ENCODE measurements around the gene UBFD1.

The UBFD1 gene

DNA sequence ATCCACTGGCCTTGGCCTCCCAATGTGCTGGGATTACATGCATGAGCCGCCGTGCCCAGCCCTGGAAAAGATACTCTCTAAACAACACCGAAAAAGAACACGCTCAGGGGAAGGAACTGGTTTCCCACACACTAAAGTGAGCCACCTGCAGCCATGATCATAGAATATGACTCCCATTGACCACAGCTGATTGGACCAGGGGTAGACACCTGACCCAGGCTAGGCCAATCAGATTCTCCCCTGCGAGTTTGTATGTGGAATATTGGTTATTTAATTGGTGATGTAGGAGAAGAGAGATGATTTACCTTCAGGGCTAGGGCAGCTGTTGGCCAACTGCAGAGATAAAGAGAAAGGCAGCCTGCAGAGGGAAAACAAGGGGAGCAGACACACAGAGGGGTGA is 38.2 kb upstream of the UBFD1 start:
- CTCF ChIA-PET: no interaction called here
- no peak overlapping the region for H3K27ac Mint-ChIP-seq
- H3K4me1 Mint-ChIP-seq: peaks cover 40% of the 10 kb centered on the region
- H3K27me3 Mint-ChIP-seq: no peaks in the 10 kb centered on the region
- DNase-seq: no peak
- H3K36me3 Mint-ChIP-seq: peaks cover 25% of the 10 kb centered on the region
- H3K9me3 Mint-ChIP-seq: no peaks in the 10 kb centered on the region
- no peak overlapping the region for H3K4me3 Mint-ChIP-seq

- Mint-ChIP-seq H3K27ac (no peak overlapping the region), H3K9me3 (no peaks in the 10 kb centered on the region), H3K36me3 (peaks cover 34% of the 10 kb centered on the region), H3K4me1 (peaks cover 28% of the 10 kb centered on the region), H3K4me3 (no peak overlapping the region), H3K27me3 (no peaks in the 10 kb centered on the region)
- no peak for DNase-seq
- CTCF ChIA-PET: no interaction called here
These were observed 37.0 kb upstream of the UBFD1 start for GRCh38 chr16:23520500-23520899.

DNA sequence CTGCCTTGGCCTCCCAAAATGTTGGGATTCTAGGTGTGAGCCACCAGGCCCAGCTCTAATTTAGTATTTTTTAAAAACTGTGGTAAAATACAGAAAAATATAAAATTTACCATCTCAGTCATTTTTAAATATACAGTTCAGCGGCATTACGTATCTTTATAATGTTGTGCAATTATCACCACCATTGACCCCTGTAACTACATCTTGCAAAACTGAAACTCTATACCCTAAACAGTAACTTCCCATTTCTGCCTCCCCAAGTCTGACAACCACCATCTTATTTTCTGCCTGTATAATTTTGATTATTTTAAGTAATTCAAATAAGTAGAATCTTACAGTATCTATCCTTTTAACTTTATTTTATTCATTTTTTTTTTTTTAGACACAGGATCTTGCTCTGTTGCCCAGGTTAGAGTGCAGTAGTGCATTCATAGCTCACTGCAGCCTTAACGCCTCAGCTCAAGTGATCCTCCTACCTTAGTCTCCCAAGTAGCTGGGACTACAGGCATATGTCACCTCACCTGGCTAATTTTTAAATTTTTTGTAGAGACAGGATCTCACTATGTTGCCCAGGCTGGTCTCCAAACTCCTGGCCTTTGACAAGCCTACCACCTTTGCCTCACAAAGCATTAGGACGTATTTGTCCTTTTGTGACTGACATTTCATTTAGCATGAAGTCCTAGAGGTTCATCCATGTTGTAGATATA is 36.3 kb upstream of the UBFD1 start:
- Mint-ChIP-seq H3K4me1 (peaks cover 21% of the 10 kb centered on the region), H3K36me3 (peaks cover 33% of the 10 kb centered on the region), H3K9me3 (no peaks in the 10 kb centered on the region), H3K4me3 (no peak overlapping the region), H3K27me3 (no peaks in the 10 kb centered on the region), H3K27ac (no peak overlapping the region)
- DNase-seq: no peak
- CTCF ChIA-PET: no interaction called here

- H3K27ac Mint-ChIP-seq: no peak overlapping the region
- DNase-seq: no peak
- H3K27me3 Mint-ChIP-seq: no peaks in the 10 kb centered on the region
- CTCF ChIA-PET: no interaction called here
- H3K36me3 Mint-ChIP-seq: peaks cover 32% of the 10 kb centered on the region
- no peaks in the 10 kb centered on the region for H3K9me3 Mint-ChIP-seq
- no peak overlapping the region for H3K4me3 Mint-ChIP-seq
- H3K4me1 Mint-ChIP-seq: peaks cover 13% of the 10 kb centered on the region
These were observed 35.6 kb upstream of the UBFD1 start for GRCh38 chr16:23521965-23522364.

DNA sequence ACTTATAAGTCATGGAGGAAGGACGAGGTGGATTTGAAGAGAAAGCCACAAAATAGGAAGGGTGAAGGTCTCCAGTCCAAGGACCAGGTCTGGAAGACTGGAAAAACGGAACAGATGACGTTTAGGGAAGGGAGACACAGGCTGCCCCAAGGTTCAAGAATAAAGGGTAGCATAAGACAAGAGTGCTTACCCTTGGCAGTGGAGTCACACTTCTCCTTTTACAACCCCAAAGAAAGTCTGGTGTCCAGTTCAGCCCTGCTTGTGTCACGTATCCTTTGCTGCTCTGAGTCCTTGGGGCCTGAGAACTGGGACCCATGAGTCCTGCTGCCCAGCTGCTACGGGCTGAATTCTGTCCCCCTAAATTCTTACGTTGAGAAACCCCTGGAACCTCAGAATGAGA is 34.2 kb upstream of the UBFD1 start:
- H3K4me3 Mint-ChIP-seq: no peak overlapping the region
- H3K36me3 Mint-ChIP-seq: peaks cover 32% of the 10 kb centered on the region
- peaks cover 6% of the 10 kb centered on the region for H3K4me1 Mint-ChIP-seq
- no peak for DNase-seq
- no peaks in the 10 kb centered on the region for H3K9me3 Mint-ChIP-seq
- CTCF ChIA-PET: no interaction called here
- H3K27me3 Mint-ChIP-seq: no peaks in the 10 kb centered on the region
- no peak overlapping the region for H3K27ac Mint-ChIP-seq

- peaks cover 3% of the 10 kb centered on the region for H3K4me1 Mint-ChIP-seq
- H3K27me3 Mint-ChIP-seq: no peaks in the 10 kb centered on the region
- CTCF ChIA-PET: no interaction called here
- DNase-seq: no peak
- H3K9me3 Mint-ChIP-seq: no peaks in the 10 kb centered on the region
- peaks cover 32% of the 10 kb centered on the region for H3K36me3 Mint-ChIP-seq
- no peak overlapping the region for H3K27ac Mint-ChIP-seq
- H3K4me3 Mint-ChIP-seq: no peak overlapping the region
These were observed 33.6 kb upstream of the UBFD1 start for GRCh38 chr16:23523876-23524385.

GRCh38 chr16:23524886-23525285 is 32.6 kb upstream of the UBFD1 start:
- no peaks in the 10 kb centered on the region for H3K9me3 Mint-ChIP-seq
- H3K4me1 Mint-ChIP-seq: peaks cover 3% of the 10 kb centered on the region
- no peak for DNase-seq
- no peak overlapping the region for H3K4me3 Mint-ChIP-seq
- H3K36me3 Mint-ChIP-seq: peaks cover 26% of the 10 kb centered on the region
- CTCF ChIA-PET: no interaction called here
- H3K27ac Mint-ChIP-seq: no peak overlapping the region
- no peaks in the 10 kb centered on the region for H3K27me3 Mint-ChIP-seq

DNA sequence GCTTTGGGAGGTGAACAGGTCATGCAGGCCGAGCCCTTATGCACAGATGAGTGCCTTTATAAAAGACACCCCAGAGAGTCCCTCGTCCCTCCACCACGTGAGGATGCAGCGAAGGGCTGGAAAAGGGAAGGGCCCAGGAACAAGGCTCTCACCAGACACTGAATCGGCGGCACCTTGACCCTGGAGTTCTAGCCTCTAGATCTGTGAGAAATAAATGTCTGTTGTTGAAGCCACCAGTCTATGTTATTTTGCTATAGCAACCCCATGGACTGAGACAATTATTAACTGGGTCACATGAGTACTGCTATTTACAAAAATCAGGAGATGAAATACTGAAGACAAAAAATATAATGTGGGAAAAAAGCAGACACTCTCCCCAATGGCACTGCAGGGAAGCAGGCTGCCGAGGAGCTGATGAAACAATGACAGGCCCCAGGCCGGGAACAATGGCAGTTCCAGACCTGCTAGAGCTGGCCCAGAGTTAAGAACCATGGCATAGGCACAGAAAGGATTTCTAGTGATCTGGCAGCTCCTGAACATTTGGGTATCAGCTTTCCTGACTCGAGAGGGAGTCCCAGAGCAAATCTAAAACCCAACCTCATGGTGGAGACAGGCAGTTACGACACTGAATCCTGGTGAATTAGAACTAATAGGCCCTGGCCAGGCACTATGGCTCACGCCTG is 29.4 kb upstream of the UBFD1 start:
- CTCF ChIA-PET: no interaction called here

DNA sequence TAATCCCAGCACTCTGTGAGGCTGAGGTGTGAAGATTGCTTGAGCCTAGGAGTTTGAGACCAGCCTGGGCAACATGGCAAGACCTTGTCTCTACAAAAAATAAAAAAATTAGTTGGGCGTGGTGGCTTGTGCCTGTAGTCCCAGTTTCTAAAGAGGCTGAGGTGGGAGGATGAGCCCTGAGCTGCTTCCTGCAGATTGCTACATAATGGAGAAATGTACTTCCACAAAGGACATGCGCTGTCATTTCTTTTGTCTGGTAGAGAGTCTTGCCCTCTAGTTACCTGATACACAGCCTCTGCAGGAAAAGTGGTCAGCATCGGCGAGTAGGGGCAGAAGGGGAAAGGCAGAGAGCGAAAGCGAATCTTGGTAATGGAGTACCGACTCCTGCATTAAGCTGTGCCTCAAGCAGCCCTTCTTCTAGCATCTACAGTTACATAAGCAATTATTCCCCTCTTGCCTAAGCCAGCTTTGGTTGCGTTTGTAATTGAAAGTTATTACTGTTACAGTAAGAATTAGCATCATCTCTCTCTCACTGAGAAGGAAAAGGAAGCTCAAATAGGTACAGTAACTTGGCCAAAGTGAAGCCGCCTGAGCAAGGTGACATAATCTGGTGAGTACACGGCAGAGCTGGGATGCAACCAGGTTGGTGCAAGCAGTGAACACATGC is 28.8 kb upstream of the UBFD1 start:
- no peak for DNase-seq
- CTCF ChIA-PET: no interaction called here
- Mint-ChIP-seq H3K27ac (no peak overlapping the region), H3K4me1 (no peaks in the 10 kb centered on the region), H3K4me3 (no peak overlapping the region), H3K9me3 (no peaks in the 10 kb centered on the region), H3K36me3 (peaks cover 17% of the 10 kb centered on the region), H3K27me3 (no peaks in the 10 kb centered on the region)

More for the DNA sequence above, 29.4 kb upstream of the UBFD1 start:
- no peak overlapping the region for H3K4me3 Mint-ChIP-seq
- no peaks in the 10 kb centered on the region for H3K9me3 Mint-ChIP-seq
- H3K4me1 Mint-ChIP-seq: no peaks in the 10 kb centered on the region
- peaks cover 17% of the 10 kb centered on the region for H3K36me3 Mint-ChIP-seq
- no peaks in the 10 kb centered on the region for H3K27me3 Mint-ChIP-seq
- H3K27ac Mint-ChIP-seq: no peak overlapping the region
- no peak for DNase-seq

- Mint-ChIP-seq H3K27ac (no peak overlapping the region), H3K4me3 (no peak overlapping the region), H3K36me3 (peaks cover 8% of the 10 kb centered on the region), H3K27me3 (no peaks in the 10 kb centered on the region), H3K9me3 (no peaks in the 10 kb centered on the region), H3K4me1 (no peaks in the 10 kb centered on the region)
- CTCF ChIA-PET: no interaction called here
- DNase-seq: no peak
These were observed 27.5 kb upstream of the UBFD1 start for GRCh38 chr16:23530062-23530461.

- CTCF ChIA-PET: no interaction called here
These were observed 25.1 kb upstream of the UBFD1 start for GRCh38 chr16:23532448-23532847.

DNA sequence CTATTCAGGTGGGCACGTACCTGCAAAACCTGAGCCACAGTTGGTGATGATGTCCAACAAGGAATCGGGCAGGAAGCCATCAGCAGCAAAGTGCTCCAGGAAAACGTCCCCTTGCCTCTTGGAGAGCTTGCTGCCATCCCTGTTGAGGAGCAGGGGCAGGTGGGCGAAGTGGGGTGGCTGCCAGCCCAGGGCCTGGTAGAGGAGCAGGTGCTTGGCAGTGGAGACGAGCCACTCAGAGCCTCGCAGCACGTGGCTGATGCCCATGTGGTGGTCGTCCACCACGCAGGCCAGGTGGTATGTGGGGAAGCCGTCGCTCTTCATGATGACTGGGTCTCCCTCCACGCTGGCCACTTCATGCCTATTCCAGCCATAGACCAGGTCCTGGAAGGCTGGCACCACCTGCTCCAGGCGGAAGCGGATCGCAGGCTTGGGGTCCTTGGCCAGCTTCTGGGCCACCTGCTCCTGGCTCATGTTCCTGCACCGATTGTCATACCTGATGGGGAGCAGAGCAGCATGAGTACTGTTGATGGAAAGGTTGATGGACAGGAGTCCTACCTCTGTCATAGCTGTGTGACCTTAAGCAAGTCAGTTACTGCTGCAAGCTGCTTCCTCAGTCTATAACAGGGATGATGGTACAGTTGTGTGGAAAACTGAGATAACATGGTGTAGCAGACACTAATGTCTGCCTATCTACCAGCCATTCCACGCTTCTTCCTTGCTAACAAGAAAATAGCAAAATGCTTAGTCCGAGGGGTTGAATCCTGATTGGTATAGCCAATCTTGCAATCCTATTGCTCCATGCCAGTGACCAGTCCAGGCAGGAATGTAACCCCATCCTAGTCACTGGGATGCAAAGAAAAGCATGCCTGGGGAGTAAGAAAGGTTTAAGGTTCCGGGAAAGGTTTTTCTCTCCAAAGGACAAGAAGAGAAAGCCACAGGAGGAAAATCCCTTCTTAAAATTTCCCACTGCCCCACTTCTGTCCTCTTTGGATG is 22.4 kb upstream of the UBFD1 start:
- no peaks in the 10 kb centered on the region for H3K9me3 Mint-ChIP-seq

More at GRCh38 chr16:23532448-23532847, 25.1 kb upstream of the UBFD1 start:
- Mint-ChIP-seq H3K9me3 (no peaks in the 10 kb centered on the region), H3K4me1 (no peaks in the 10 kb centered on the region), H3K36me3 (peaks cover 5% of the 10 kb centered on the region), H3K4me3 (no peak overlapping the region), H3K27ac (no peak overlapping the region), H3K27me3 (no peaks in the 10 kb centered on the region)
- no peak for DNase-seq

DNA sequence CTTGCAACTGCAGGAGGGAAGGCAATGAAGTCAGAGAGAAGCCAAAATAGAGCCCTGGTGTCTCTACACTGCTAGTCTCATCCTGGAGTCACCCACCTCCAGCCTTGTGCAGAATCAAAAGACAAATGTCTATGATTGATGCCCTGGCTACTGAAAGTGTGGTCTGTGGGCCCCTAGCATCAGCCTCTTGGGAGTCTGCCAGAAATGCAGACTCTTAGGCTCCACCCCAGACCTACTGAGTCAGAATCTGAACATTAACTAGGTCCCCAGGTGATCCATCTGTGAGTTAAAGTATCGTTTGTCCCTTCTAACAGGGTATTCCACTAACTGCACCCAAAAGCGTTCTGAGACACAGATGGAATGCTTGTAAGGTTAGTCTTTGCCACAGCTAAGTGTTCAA is 21.6 kb upstream of the UBFD1 start:
- Mint-ChIP-seq H3K9me3 (no peaks in the 10 kb centered on the region), H3K4me3 (no peak overlapping the region), H3K36me3 (peaks cover 7% of the 10 kb centered on the region), H3K4me1 (no peaks in the 10 kb centered on the region), H3K27ac (no peak overlapping the region), H3K27me3 (no peaks in the 10 kb centered on the region)
- DNase-seq: no peak
- CTCF ChIA-PET: no interaction called here

More for the DNA sequence above, 22.4 kb upstream of the UBFD1 start:
- Mint-ChIP-seq H3K36me3 (peaks cover 7% of the 10 kb centered on the region), H3K4me1 (no peaks in the 10 kb centered on the region), H3K27ac (no peak overlapping the region), H3K4me3 (no peak overlapping the region), H3K27me3 (no peaks in the 10 kb centered on the region)
- CTCF ChIA-PET: no interaction called here
- DNase-seq: no peak

- H3K4me3 Mint-ChIP-seq: no peak overlapping the region
- H3K36me3 Mint-ChIP-seq: peaks cover 11% of the 10 kb centered on the region
- CTCF ChIA-PET: interaction anchor here (0.9 kb wide), 1 partner anchor 85 kb away, joined by 3 read pairs; no protein-coding TSS in a partner anchor
- H3K27ac Mint-ChIP-seq: no peak overlapping the region
- no peaks in the 10 kb centered on the region for H3K4me1 Mint-ChIP-seq
- H3K27me3 Mint-ChIP-seq: no peaks in the 10 kb centered on the region
- no peaks in the 10 kb centered on the region for H3K9me3 Mint-ChIP-seq
- DNase-seq: no peak
These were observed 20.1 kb upstream of the UBFD1 start for GRCh38 chr16:23537390-23537789.
